GM18507 (cell line): ENCODE measurements around the gene DNMT1.

Experiments
- DNase-seq: peaks from one replicate; pipeline ENCODE4 v3.0.0; 2011; ENCODE audit warnings: low read depth; ENCODE audit not compliant: insufficient read length; ENCODE audit errors: extremely low spot score
- FAIRE-seq: peaks from 2 replicates; lab custom pipeline; 2011; peaks lifted over from hg19 to GRCh38; lab: Jason Lieb, UNC

DNMT1 gene

GRCh38 chr19:10106100-10106936 lies 88.4 kb downstream of the DNMT1 start, which contains the start of gene PPAN:
TSS of gene PPAN (plus strand) at chr19:10106362. CDS start at chr19:10106395, 33 bp downstream.
- FAIRE-seq (peak; percentile 98), DNase-seq (peak; percentile 92)

DNA sequence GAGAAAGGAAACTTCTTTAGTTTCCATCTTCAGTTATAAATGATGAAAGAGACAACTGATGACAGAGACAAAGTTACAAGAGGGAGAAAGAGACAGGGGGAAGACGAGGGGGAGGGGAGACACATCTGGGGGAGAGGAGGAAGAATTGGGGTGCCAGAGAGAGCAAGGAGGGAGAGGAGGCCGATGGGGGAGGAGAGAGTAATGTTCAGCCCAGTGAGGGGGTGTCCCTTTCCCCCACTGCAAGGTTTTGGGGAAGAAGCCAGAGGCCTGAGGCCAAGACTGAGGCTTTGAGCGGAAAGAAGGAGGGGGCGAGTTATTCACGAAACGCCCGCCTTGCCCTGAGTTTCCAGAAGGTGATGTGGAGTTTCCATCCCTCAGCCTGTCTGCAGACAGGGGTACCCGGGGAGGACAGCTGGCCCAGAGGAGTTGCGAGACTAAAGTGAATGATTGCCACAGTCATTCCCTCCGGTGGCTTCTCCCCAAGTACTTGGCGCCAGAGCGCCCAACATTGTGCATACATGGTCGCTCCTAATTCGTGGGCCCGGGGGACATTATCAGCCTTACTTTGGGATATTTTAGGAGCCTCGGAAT lies 89.1 kb downstream of the DNMT1 start:
- no peak for DNase-seq
- no peak for FAIRE-seq

GRCh38 chr19:10104665-10105508 lies 89.9 kb downstream of the DNMT1 start:
- no peak for DNase-seq
- FAIRE-seq: peak; percentile 99

- DNase-seq: no peak
- FAIRE-seq: no peak
Observed at GRCh38 chr19:10104130-10104513, 90.6 kb downstream of the DNMT1 start.

DNA sequence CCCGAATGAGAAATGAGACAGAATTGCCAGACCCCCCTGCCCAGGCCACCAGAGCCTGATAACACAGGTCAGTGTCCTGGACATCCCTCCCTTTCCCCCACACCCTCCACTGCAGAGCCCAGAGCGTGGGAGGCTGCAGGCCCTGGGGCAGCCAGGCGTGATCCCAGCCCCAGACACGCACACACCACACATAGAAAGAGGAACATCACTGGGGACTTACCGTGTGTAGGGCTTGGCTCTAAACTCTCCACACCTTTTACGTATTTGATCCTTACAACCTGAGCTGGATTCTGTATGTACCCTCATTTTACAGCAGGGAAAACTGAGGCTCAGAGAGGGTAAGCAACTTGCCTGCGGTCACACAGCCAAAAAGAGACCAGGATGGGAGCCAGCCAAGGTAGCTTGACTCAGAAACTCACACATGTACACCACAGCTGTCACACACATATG lies 91.9 kb downstream of the DNMT1 start:
- FAIRE-seq: peak; percentile 95
- DNase-seq: no peak

- FAIRE-seq (peak; percentile 50), DNase-seq (no peak)
Observed at GRCh38 chr19:10100163-10100785, 94.5 kb downstream of the DNMT1 start.

DNA sequence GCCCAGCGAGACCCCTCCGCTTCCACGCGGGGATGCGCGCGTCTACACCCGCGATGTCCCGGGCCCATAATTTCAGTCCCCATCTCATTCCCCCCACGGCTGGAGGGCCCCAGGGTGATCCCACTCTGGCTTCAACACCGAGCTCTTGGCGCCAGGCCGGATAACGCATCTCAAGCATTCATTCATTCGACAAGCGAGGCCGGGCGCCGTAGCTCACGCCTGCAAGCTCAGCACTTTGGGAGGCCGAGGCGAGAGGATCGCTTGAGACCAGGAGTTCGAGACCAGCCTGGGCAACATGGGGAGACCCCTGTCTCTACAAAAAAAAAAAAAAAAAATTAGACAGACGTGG lies 98.2 kb downstream of the DNMT1 start:
- FAIRE-seq: no peak
- no peak for DNase-seq

- DNase-seq (peak; percentile 88), FAIRE-seq (peak; percentile 82)
Observed at GRCh38 chr19:10095948-10096614, 98.7 kb downstream of the DNMT1 start.

GRCh38 chr19:10095622-10095947 lies 99.2 kb downstream of the DNMT1 start:
- no peak for FAIRE-seq
- DNase-seq: no peak

- DNase-seq: no peak
- FAIRE-seq: no peak
Observed at GRCh38 chr19:10093295-10094186, 101.2 kb downstream of the DNMT1 start.

- FAIRE-seq (no peak), DNase-seq (no peak)
Observed at GRCh38 chr19:10092648-10093294, 102.0 kb downstream of the DNMT1 start.

DNA sequence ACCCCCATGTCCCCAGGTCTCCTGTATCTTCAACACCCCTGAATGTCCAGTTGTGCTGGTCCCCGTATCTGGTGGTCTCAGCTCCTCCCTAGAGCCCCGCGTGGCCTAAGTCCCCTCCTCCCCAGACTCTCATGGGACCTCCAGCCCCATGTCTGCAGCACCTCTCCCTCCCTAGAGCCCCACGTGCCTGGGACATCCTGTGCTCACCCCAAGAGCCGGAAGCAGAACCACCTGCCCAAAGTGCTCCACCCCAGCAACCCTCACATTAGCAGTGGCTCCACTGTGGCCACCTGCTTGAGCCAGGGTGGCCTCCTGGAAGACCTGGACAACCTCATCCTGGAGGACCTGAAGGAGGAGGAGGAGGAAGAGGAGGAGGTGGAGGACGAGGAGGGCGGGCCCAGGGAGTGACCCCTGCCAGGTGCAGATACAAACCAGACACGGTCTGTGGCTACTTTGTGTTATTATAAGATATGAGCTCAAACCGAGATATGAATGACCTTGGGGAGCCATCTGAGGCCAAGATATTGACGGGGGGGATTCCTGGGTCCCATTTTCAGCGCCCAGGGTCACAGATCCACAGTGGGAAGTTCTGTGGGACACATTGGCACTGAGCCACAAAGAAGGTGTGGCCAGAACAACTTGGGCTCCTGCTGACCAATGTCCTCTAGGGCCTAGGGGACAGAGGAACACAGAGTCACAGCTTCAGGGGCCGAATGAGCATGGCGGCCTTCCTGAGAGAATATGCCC lies 102.7 kb downstream of the DNMT1 start:
- FAIRE-seq (no peak), DNase-seq (no peak)

GRCh38 chr19:10091370-10091687 lies 103.4 kb downstream of the DNMT1 start:
- no peak for FAIRE-seq
- no peak for DNase-seq

GRCh38 chr19:10089801-10090375 lies 104.9 kb downstream of the DNMT1 start:
- DNase-seq: no peak
- FAIRE-seq: no peak

DNA sequence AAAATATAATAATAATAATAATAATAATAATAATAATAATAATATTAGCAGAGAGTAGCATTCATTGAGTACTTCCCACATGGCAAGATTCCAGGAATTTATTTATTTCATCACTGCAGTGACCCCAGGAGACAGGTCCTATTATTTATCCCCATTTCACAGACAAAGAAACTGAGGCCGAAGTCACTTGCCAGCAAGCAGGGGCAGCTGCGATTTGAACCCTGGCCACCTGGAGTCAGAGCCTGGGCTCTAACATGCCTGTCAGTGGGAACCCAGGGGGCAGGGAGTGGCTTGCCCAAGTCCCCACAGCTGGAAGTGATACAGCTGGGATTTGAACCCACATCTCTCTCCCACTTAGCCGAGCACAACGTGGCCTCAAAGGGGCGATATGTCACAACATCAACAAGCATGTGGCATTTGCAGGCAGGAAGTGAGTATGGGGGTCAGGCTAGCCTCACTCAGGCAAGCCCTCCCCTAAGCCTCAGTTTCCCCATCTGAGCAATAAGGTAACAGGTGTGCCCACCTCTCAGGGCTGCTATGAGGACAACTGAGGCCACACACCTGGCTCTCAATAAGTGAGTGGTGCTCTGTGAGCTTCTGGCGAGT lies 105.7 kb downstream of the DNMT1 start:
- no peak for DNase-seq
- no peak for FAIRE-seq

- DNase-seq (no peak), FAIRE-seq (no peak)
Observed at GRCh38 chr19:10087296-10088061, 107.3 kb downstream of the DNMT1 start.
